OCI-LY3 (cell line): ENCODE measurements around the gene ERAP2.

Experiments
- H2AFZ ChIP-seq: fragments of 200-600, 300-600 bp; shearing (Covaris generic); 2 replicates; pipeline ENCODE4 v1.6.0; 2014; ENCODE audit warnings: antibody characterized with exemption, low read depth, low read length
- H3K27ac ChIP-seq: fragments of 200-600, 300-600 bp; sonication (generic); 2 replicates; pipeline ENCODE4 v1.5.1; 2014; ENCODE audit warnings: mild to moderate bottlenecking, low read length, moderate library complexity, mixed read lengths
- H3K27me3 ChIP-seq: fragments of 200-600, 300-600 bp; sonication (generic); 2 replicates; pipeline ENCODE4 v1.6.1; 2014; ENCODE audit warnings: low read depth, low read length, mixed read lengths
- H3K36me3 ChIP-seq: fragments of 200-600, 300-600 bp; sonication (generic); replicated peaks from 2 replicates; pipeline ENCODE3; 2014; ENCODE audit warnings: low read depth, low read length, mixed read lengths
- H3K4me1 ChIP-seq: fragments of 300-600, 200-600 bp; sonication (generic); 2 replicates; pipeline ENCODE4 v1.6.1; 2014; ENCODE audit warnings: low read length, mixed read lengths
- H3K4me2 ChIP-seq: fragments of 200-600, 300-600 bp; sonication (generic); 2 replicates; pipeline ENCODE4 v1.6.1; 2014; ENCODE audit warnings: low read length, mixed read lengths
- H3K4me3 ChIP-seq: fragments of 300-600, 200-600 bp; sonication (generic); 2 replicates; pipeline ENCODE4 v1.5.1; 2014; ENCODE audit warnings: antibody characterized with exemption, mild to moderate bottlenecking, low read length, moderate library complexity
- H3K79me2 ChIP-seq: fragments of 300-600, 200-600 bp; shearing (Covaris generic); 2 replicates; pipeline ENCODE4 v1.6.1; 2014; ENCODE audit warnings: mild to moderate bottlenecking, low read length, mixed read lengths
- H3K9ac ChIP-seq: fragments of 300-600, 200-600 bp; shearing (Covaris generic); 2 replicates; pipeline ENCODE4 v1.6.0; 2014; ENCODE audit warnings: mild to moderate bottlenecking, low read length, moderate library complexity
- H3K9me3 ChIP-seq: fragments of 200-600, 300-600 bp; shearing (Covaris generic); 2 replicates; pipeline ENCODE4 v1.6.1; 2014; ENCODE audit warnings: low read length, mixed read lengths; ENCODE audit not compliant: insufficient read depth
- H4K20me1 ChIP-seq: fragments of 200-600, 300-600 bp; sonication (generic); 2 replicates; pipeline ENCODE4 v1.6.1; 2016; ENCODE audit warnings: low read length, mixed read lengths; ENCODE audit not compliant: insufficient read depth
- CTCF ChIP-seq: fragments of 200-600, 300-600 bp; sonication (generic); IDR thresholded peaks from 2 replicates; pipeline ENCODE4 v1.5.1; 2014; ENCODE audit warnings: antibody characterized with exemption, low read length, low read depth
- EZH2phosphoT487 ChIP-seq: fragments of 200-600 bp; shearing (Covaris generic); IDR thresholded peaks from 2 replicates; pipeline ENCODE4 v1.6.1; 2018; ENCODE audit warnings: antibody characterized with exemption, mixed run types, low read depth

ERAP2 gene

GRCh38 chr5:96968074-96968473, 91.8 kb downstream of the ERAP2 start:
- no peak overlapping the region for H3K4me2 ChIP-seq
- H3K4me3 ChIP-seq: no peak overlapping the region

GRCh38 chr5:96968614-96969013, 92.3 kb downstream of the ERAP2 start:
- TF ChIP-seq CTCF (no peak), EZH2phosphoT487 (no peak)
- Histone ChIP-seq H3K9ac (no peak overlapping the region), H3K27ac (no peak overlapping the region), H4K20me1 (peaks cover 18% of the 10 kb centered on the region), H3K36me3 (peaks cover 5% of the 10 kb centered on the region), H3K9me3 (no peaks in the 10 kb centered on the region), H3K4me3 (no peak overlapping the region), H3K27me3 (no peaks in the 10 kb centered on the region), H3K4me1 (peaks cover 10% of the 10 kb centered on the region), H3K4me2 (no peak overlapping the region), H3K79me2 (peaks cover 67% of the 10 kb centered on the region), H2AFZ (no peak overlapping the region)

More at GRCh38 chr5:96968074-96968473, 91.8 kb downstream of the ERAP2 start:
- H2AFZ ChIP-seq: no peak overlapping the region
- peaks cover 11% of the 10 kb centered on the region for H3K4me1 ChIP-seq
- H3K27ac ChIP-seq: no peak overlapping the region
- peaks cover 6% of the 10 kb centered on the region for H3K36me3 ChIP-seq
- H4K20me1 ChIP-seq: peaks cover 18% of the 10 kb centered on the region
- TF ChIP-seq EZH2phosphoT487 (no peak), CTCF (no peak)
- no peaks in the 10 kb centered on the region for H3K9me3 ChIP-seq
- H3K27me3 ChIP-seq: no peaks in the 10 kb centered on the region
- H3K79me2 ChIP-seq: peaks cover 67% of the 10 kb centered on the region
- no peak overlapping the region for H3K9ac ChIP-seq
